NCI-H82 treated with DMSO at 0.1 percent for 48 hours (cell line): ENCODE data around the gene CTR9.

ENCODE experiments used
- DNase-seq: peaks from one replicate; lab custom pipeline; 2025; ENCODE audit not compliant: unreplicated experiment; lab: John Stamatoyannopoulos, UW

CTR9 gene

DNA sequence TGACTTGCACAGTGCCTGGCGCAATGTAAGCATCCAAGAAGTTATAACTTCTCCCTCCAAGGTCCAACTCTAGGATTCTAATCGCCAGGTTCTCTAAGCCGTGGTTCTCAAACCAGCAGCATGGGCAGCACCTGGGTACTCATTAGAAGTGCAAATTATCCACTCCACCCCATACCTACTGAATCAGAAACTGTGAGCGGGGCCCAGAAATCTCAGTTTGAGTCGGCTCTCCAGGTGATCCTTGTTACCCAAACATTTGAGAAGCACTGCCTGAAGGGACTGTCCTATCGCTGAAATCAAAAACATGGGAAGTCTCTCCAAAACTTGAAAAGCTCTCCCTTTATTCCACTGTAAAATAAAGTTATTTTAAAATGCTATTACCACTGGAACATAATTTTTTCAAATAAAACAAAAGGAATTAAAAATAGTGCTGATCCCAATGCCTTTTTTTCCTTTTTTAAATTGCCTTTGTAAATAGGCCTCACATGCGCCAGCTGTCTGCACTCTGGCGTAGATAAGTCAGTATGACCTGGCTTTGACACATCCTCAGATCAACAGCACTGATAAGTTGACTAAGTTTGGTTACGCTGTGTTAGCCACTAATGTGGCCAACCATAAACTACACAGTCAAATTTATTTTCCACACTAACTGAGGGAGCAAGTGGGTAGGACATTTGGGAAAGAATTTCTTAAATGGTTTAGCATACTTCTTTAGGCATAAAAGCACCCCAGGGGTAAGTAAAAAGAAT, 8.4 kb upstream of the CTR9 start:
- no peak for DNase-seq

DNA sequence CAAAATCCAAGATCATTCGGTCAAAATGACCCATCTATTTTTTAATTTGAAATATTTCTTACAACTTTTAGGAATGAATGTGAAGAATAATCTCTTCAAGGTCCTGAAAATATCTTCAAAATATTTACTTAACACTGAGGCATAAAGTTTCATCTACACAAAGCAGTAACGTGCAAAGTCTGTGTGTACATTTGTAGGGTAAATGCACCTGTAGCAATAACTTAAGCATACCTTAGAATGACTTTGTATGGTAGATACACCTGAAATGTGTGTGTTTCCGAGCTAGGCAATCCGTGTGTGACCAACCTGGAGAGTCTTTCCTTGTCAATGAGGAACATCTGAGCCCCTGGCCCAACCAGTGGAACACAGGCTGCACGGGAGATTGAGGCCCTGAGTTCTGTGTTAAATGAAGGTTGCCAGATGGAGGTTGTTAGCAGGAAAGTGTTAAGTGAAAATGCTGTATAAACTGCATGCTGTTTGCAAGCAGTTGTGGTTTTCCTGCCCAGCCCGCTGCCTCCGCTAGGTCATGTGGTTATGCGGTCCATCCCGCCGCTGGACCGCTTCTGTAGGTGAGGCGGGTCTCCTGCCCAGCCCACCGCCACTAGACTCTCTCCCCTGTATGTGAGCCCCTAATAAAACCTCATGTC, 7.6 kb upstream of the CTR9 start:
- no peak for DNase-seq

DNA sequence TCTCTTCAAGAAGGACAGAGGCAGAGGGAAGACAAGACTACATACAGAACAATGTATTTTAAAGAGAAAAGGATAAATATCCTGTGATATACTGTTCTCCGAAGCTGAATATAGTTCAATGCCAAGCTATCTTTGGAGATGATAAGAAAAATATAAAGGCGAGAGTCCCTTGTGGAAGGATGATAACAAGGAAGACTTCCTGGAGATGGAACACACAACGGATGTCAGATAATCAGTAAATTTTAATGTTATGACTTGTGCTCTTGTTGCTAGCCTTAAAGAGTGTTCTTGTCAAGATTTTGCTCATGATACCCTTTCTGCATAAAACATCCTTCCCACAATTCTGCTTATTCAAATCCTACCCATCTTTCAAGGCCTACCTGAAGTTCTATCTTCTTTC, 6.8 kb upstream of the CTR9 start:
- DNase-seq: no peak

GRCh38 chr11:10746871-10747270, 4.2 kb upstream of the CTR9 start:
- DNase-seq: no peak

DNA sequence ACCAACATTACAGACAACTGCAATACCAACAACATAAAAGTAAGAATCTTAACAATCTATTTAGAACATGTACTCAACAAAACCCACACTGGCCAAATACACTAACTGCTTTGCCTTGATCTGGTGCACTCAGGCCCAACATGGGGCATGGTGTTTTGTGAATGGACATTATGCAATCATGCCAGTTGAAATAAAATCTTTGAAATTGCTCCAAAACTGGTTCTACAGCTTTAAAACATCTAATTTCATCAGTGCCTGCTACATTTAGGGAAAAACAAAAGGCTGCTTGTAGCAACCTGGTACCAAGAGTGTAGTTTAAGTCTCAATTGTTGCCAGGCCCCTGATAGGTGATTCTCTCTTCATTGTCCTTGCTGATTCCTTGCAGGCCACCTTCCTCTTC, 3.3 kb upstream of the CTR9 start:
- DNase-seq: no peak

- no peak for DNase-seq
These were observed 1.6 kb upstream of the CTR9 start for GRCh38 chr11:10749476-10749875.

DNA sequence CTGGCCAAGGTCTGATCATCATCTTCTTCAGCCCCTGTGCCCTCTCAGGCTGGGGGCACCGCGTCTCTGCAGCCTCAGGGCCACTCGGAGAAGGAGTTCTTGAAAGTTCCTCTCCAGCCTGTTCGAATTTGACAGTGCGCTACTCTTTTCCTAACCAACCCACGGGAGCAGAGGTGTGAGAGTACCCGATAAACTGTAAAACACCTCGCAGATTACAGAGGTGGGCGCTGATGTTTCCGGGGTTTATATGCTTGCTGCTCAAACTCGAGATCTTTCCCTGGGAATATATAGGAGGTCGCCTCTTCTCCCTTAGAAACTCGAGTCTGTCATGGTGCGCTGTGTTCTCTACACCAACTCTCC, 515 bp downstream of the CTR9 start:
- DNase-seq: no peak

- DNase-seq: no peak
These were observed 1.0 kb downstream of the CTR9 start for GRCh38 chr11:10752061-10752460.

GRCh38 chr11:10752486-10752885, 1.4 kb downstream of the CTR9 start:
- DNase-seq: no peak

DNA sequence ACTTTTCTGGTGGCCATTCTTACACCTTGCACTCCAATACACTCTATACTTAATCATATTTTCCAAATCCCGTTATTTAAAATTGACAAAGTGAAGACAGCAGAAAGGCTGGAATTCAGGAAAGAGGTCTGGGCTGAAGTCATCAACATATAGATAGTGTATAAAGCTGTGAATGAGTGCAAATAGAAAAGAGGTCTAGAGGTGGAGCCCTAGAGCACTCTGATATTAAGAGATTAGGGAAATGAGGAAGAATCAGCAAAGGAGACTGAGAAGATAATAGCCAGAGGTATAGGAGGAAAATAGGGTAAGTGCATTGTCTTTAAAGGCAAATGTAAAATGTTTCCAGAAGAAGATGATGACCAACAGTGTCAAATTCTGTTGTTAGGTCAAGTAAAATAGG, 7.9 kb downstream of the CTR9 start:
- peak; percentile 21 for DNase-seq

DNA sequence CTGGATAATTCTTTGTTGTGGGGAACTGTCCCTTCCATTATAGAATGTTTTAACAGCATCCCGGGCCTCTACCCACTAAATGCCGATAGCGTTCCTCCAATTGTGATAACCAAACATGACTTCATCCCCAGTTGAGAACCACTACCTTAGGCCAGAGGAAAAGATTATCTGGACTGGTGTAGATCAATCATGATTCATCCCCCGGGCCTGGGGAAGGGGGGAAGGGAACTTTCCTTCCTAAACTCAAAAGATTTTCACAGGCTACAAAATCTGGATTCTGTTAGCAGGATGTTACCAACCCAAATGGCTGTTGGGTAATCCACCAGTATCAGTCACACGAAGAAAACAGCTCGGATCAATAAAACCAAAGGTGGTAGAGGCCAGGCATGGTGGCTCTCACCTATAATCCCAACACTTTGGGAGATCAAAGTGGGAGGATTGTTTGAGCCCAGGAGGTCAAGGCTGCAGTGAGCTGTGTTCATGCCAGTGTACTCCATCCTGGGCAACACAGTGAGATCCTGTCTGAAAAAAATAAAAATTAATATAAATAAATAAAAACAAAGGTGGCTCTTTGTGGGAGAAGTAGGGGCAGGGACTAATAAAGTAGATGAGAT, 10.1 kb downstream of the CTR9 start:
- no peak for DNase-seq

DNA sequence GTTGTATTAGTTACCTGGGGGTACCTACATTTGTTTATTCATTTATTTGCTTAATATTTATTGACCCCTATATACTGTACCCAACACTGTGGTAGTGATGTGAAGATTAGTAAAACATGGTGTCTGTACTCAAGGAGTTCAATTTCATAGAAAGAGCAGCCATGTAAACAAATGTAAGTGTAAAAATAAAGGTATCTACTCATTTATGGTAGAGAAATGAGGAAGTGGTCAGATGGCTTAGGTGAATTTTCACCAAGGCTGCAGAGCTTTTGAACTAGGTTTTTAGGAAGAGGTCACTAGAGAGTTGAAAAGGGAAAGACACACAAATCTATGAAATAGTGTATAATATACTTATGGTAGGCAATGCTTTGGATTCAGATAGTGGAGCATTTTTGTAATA, 11.1 kb downstream of the CTR9 start:
- DNase-seq: no peak

DNA sequence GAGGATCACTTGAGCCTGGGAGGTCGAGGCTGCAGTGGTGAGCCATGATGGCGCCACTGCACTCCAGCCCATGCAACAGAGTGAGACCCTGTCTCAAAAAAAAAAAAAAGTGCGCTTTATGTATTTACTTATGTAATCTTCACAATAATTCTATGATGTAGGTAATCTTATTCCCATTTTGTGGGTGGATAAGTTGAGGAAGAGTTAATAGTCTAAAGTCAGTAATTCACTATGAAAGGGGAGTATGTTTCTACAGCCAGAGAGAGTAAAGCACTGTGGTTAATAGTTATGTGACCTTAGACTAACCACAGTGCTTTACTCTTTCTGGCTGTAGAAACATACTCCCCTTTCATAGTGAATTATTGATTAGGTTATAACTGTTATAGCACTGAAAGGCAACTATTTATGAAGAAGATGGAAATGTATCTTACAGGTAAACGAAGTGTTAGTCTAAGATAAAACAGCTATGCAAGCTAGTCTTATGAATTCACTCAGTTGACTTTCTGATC, 11.9 kb downstream of the CTR9 start:
- no peak for DNase-seq

- DNase-seq: no peak
These were observed 12.7 kb downstream of the CTR9 start for GRCh38 chr11:10763766-10764165.

- no peak for DNase-seq
These were observed 13.4 kb downstream of the CTR9 start for GRCh38 chr11:10764412-10764811.

- no peak for DNase-seq
These were observed 19.7 kb downstream of the CTR9 start for GRCh38 chr11:10770626-10771254.

GRCh38 chr11:10771457-10771856, 20.4 kb downstream of the CTR9 start:
- DNase-seq: no peak

- DNase-seq: no peak
These were observed 23.8 kb downstream of the CTR9 start for GRCh38 chr11:10774811-10775210.

- DNase-seq: no peak
These were observed 26.3 kb downstream of the CTR9 start for GRCh38 chr11:10777393-10777793.

DNA sequence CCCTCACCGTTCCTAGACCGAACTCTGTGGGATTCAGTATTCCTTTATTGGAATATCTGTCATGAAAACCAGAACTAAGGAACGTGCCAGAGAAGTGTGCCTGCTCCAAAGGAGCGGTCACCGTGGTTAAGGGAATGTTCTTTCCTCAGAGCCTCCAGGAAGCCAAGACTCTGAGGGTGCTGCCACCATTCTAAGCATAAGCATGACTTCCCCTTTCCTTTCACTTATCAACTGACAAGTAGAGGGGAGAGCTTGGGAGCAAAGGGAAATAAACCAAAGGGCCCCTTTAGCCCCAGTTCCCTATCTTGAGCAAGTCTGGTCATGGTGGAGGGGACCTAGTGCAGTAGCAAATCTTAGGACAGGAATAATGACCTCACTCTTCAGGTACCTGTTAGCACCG, 26.8 kb downstream of the CTR9 start:
- no peak for DNase-seq

GRCh38 chr11:10778217-10778970, 27.3 kb downstream of the CTR9 start:
- DNase-seq: no peak
